ENCODE results near the gene DNAH10.

GRCh38 chr12:123948401-123948795, 186.3 kb downstream of the DNAH10 start:
- TF ChIP-seq YY1 (IDR thresholded peaks at IDR 0.05; ENCODE audit: insufficient read depth, insufficient read length) (no peak), SUZ12 (IDR thresholded peaks at IDR 0.05; ENCODE audit: extremely low read depth, insufficient read depth, insufficient read length) (no peak), ZNF274 (IDR thresholded peaks at IDR 0.05; ENCODE audit: low read depth, low read length) (no peak)
